ENCODE data around the gene GLYATL1. TPM values are rescaled to one million over a fixed set of nuclear protein-coding genes. Genes with fewer than 3 reads are reported as not detected.

The GLYATL1 gene
- total RNA-seq, 1 experiment from 2014 or later, result not detected

- TF ChIP-seq, protein P1, sequence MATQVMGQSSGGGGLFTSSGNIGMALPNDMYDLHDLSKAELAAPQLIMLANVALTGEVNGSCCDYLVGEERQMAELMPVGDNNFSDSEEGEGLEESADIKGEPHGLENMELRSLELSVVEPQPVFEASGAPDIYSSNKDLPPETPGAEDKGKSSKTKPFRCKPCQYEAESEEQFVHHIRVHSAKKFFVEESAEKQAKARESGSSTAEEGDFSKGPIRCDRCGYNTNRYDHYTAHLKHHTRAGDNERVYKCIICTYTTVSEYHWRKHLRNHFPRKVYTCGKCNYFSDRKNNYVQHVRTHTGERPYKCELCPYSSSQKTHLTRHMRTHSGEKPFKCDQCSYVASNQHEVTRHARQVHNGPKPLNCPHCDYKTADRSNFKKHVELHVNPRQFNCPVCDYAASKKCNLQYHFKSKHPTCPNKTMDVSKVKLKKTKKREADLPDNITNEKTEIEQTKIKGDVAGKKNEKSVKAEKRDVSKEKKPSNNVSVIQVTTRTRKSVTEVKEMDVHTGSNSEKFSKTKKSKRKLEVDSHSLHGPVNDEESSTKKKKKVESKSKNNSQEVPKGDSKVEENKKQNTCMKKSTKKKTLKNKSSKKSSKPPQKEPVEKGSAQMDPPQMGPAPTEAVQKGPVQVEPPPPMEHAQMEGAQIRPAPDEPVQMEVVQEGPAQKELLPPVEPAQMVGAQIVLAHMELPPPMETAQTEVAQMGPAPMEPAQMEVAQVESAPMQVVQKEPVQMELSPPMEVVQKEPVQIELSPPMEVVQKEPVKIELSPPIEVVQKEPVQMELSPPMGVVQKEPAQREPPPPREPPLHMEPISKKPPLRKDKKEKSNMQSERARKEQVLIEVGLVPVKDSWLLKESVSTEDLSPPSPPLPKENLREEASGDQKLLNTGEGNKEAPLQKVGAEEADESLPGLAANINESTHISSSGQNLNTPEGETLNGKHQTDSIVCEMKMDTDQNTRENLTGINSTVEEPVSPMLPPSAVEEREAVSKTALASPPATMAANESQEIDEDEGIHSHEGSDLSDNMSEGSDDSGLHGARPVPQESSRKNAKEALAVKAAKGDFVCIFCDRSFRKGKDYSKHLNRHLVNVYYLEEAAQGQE (IDR thresholded peaks at IDR 0.05; ENCODE audit: low read depth), result no peak
- TF ChIP-seq CEBPB (IDR thresholded peaks at IDR 0.05; ENCODE audit: low read depth), result no peak
Measured at GRCh38 chr11:58914821-58915543, 24.3 kb upstream of the GLYATL1 start (continued).

GRCh38 chr11:58916637-58917036 is 22.7 kb upstream of the GLYATL1 start:
- ChIA-PET CTCF (no interaction called here), RAD21 (ENCODE audit: low non-redundant PET in 1 of 2, low total read pairs in 2 of 2, uncharacterized antibody in 2 of 2, unreplicated experiment in 2 of 2) (no interaction called here), POLR2A (no interaction called here)
- no peaks in the 10 kb centered on the region for H4K20me1 ChIP-seq (ENCODE audit: insufficient read depth)
- no peak overlapping the region for H3K9ac ChIP-seq (ENCODE audit: low read length)
- ATAC-seq (no peak), DNase-seq (ENCODE audit: low read depth, low spot score) (no peak)
- no peak overlapping the region for H2AFZ ChIP-seq (ENCODE audit: low read depth, low read length, poor library complexity, severe bottlenecking)
- no TSS peak for BruUV-seq (replicated peaks)
- H3K9me3 ChIP-seq (ENCODE audit: control insufficient read depth in 1 of 2, insufficient read depth in 1 of 2, low read depth in 1 of 2, low read length in 2 of 2), result peaks cover 3 to 8% of the 10 kb centered on the region in 2 experiments; a peak in 2 of 4 replicates
- no peaks in the 10 kb centered on the region for H3K36me3 ChIP-seq (ENCODE audit: control insufficient read depth in 1 of 2, insufficient read depth in 2 of 2, low read length in 2 of 2)
- H3K27me3 ChIP-seq (ENCODE audit: insufficient read depth, low read length), result no peaks in the 10 kb centered on the region
- H3K4me1 ChIP-seq (ENCODE audit: control insufficient read depth in 1 of 2, insufficient read depth in 2 of 2, low read length in 2 of 2), result peaks cover 0 to 6% of the 10 kb centered on the region in 2 experiments; a peak in 1 of 4 replicates
- no peak overlapping the region for H3K4me2 ChIP-seq (ENCODE audit: low read length)
- no peak overlapping the region for H3K27ac ChIP-seq (ENCODE audit: low read depth, low read length)
- no peak for TF ChIP-seq ELF1 (IDR thresholded peaks at IDR 0.05; ENCODE audit: borderline replicate concordance, low read depth)
- TF ChIP-seq SRF (IDR thresholded peaks at IDR 0.05; ENCODE audit: low read depth), result no peak
- TF ChIP-seq ZNF274 (IDR thresholded peaks at IDR 0.05; ENCODE audit: low read depth, low read length), result no peak
- TF ChIP-seq JUND (IDR thresholded peaks at IDR 0.05), result no peak
- TF ChIP-seq EZH2 (IDR thresholded peaks at IDR 0.05), result no peak
- TF ChIP-seq EZH2phosphoT487 (IDR thresholded peaks at IDR 0.05; ENCODE audit: borderline replicate concordance), result no peak
- TF ChIP-seq TCF7L2 (IDR thresholded peaks at IDR 0.05; ENCODE audit: borderline replicate concordance, extremely low read depth, insufficient read depth, insufficient read length), result no peak
- no peak for TF ChIP-seq CBX3 (IDR thresholded peaks at IDR 0.05; ENCODE audit: low read depth)
- TF ChIP-seq YY1 (IDR thresholded peaks at IDR 0.05; ENCODE audit: extremely low read depth, insufficient replicate concordance, low read depth, low read length), result no peak
- TF ChIP-seq SP1 (IDR thresholded peaks at IDR 0.05; ENCODE audit: low read depth), result no peak
- TF ChIP-seq, protein P2, sequence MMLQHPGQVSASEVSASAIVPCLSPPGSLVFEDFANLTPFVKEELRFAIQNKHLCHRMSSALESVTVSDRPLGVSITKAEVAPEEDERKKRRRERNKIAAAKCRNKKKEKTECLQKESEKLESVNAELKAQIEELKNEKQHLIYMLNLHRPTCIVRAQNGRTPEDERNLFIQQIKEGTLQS (IDR thresholded peaks at IDR 0.05), result no peak
- no peak for TF ChIP-seq FOSL1 (IDR thresholded peaks at IDR 0.05; ENCODE audit: low read depth)
- TF ChIP-seq EGR1 (IDR thresholded peaks at IDR 0.05; ENCODE audit: low read depth), result no peak
- no peak for TF ChIP-seq CTCF (IDR thresholded peaks at IDR 0.05 in 2 of 3, conservative IDR thresholded peaks at IDR 0.05 in 1 of 3; ENCODE audit: borderline replicate concordance in 1 of 3, insufficient read depth in 1 of 3, low read depth in 2 of 3, low read length in 2 of 3)
- TF ChIP-seq SIN3A (IDR thresholded peaks at IDR 0.05; ENCODE audit: low read depth), result no peak
- TF ChIP-seq MAX (IDR thresholded peaks at IDR 0.05), result no peak
- TF ChIP-seq POLR2A (IDR thresholded peaks at IDR 0.05; ENCODE audit: borderline replicate concordance, extremely low read depth, insufficient read depth, insufficient read length), result no peak
- TF ChIP-seq CEBPB (IDR thresholded peaks at IDR 0.05; ENCODE audit: low read depth), result no peak
- no peak for TF ChIP-seq RAD21 (IDR thresholded peaks at IDR 0.05; ENCODE audit: low read depth)
- TF ChIP-seq POLR2AphosphoS5 (IDR thresholded peaks at IDR 0.05; ENCODE audit: low read depth, low read length), result no peak
- H3K4me3 ChIP-seq (replicated peaks in 1 of 2; ENCODE audit: low read depth in 1 of 2, low read length in 2 of 2), result no peak overlapping the region
- intact Hi-C loops (cut with micrococcal nuclease), result no loop called here
- H3K9me2 ChIP-seq (ENCODE audit: insufficient read depth), result no peaks in the 10 kb centered on the region
- no peaks in the 10 kb centered on the region for H3K79me2 ChIP-seq (ENCODE audit: insufficient read depth, low read length)
